Astrocyte (in vitro differentiated cells and primary cell): ENCODE results near the gene TAF3.

Experiments
- CTCF ChIP-seq: IDR thresholded peaks from 2 replicates; pipeline ENCODE4 v1.5.1; 2011; ENCODE audit warnings: low read depth, mild to moderate bottlenecking, inconsistent platforms, low read length, moderate library complexity; ENCODE audit not compliant: insufficient read depth
- EZH2 ChIP-seq: IDR thresholded peaks from 2 replicates; pipeline ENCODE4 v1.6.1; 2012; ENCODE audit warnings: mild to moderate bottlenecking, low read length, inconsistent platforms; ENCODE audit not compliant: insufficient read depth

DNA sequence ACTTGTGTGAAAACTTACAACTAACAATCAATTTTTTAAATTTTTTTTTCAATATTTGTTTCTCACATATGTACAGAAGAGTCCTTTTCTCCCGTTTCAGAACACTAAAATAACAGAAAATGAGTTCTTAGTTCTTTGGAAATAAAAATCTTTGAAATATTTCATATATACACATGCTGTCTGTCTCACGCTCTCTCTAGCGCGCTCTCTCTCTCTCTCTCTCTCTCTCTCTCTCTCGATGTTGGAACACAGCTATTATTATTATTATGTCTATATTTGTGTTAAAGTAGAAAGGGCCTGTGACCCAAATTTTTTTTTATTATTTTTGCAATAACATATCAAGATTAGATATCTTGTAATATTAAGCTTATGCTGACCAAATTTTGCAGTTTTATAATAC is 139.3 kb downstream of the TAF3 start:
- TF ChIP-seq EZH2 (no peak), CTCF (no peak)
